C4-2B (cell line): ENCODE measurements around the gene TFDP2.

ENCODE experiments used
- CTCF ChIP-seq: fragments of 450-650 bp; conservative IDR thresholded peaks from 2 replicates; pipeline ENCODE4 v1.5.1; 2017; ENCODE audit warnings: mild to moderate bottlenecking
- ZFX ChIP-seq: fragments of 450-650 bp; IDR thresholded peaks from 2 replicates; pipeline ENCODE4 v1.6.1; 2017

- TF ChIP-seq CTCF (no peak), ZFX (peak; percentile 17; the same call in 1 of the 2 replicates)
Observed at GRCh38 chr3:142154186-142154585, 4.8 kb upstream of the TFDP2 start.
